ENCODE results near the gene SF3B6.

The SF3B6 gene

DNA sequence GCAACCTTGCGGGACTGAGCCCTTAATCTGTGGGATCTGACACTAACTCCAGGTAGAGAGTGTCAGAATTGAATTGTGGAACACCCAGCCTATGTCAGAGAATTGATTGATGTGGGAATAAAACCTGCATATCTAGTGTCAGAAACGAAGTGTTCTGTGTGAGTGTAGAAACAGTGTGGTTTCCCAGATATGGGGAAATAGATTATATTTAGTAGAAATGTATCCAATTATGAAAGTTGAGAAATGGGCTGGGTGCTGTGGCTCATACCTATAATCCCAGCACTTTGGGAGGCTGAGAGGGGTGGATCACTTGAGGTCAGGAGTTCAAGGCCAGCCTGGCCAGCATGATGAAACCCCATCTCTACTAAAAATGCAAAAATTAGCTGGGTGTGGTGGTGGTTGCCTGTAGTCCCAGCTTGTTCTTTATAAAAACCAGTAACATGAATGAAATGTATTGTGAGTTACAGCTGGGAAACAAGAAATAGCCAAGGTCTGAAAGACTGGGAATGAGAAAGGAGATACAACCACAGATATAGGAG is 12.8 kb upstream of the SF3B6 start:
- FAIRE-seq: no peak
- TF ChIP-seq POLR2AphosphoS5 (IDR thresholded peaks at IDR 0.05; ENCODE audit: low read depth, low read length) (no peak), POLR2A (IDR thresholded peaks at IDR 0.05; ENCODE audit: low read depth, low read length) (no peak), PAX5 (IDR thresholded peaks at IDR 0.05; ENCODE audit: insufficient read depth, low read length, severe bottlenecking) (no peak), SPI1 (IDR thresholded peaks at IDR 0.05; ENCODE audit: low read depth, low read length) (no peak), TAF1 (IDR thresholded peaks at IDR 0.05; ENCODE audit: low read depth, low read length) (no peak), POU2F2 (IDR thresholded peaks at IDR 0.05; ENCODE audit: low read depth, low read length) (no peak)
- no peak for DNase-seq (ENCODE audit: insufficient read length, low spot score)

DNA sequence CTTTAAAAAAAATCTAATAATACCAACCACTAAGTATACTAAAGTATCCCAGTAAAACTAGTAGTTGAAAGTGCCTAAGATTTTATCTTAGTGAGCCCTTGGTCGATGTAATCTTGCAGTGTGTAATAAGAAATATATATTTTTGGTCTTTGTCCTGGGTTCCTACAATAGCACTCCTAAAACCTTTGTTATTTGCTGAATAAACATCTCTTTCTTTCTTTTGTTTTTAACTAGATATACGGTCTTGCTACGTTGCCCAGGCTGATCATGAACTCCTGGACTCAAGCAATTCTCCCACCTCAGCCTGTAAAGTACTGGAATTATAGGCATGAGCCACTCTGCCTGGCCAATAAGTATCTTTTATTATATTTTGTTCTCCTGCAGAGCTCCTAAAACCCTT is 10.9 kb upstream of the SF3B6 start:
- FAIRE-seq (no peak), DNase-seq (ENCODE audit: insufficient read length, low spot score) (no peak)
- TF ChIP-seq POLR2A (IDR thresholded peaks at IDR 0.05; ENCODE audit: low read depth, low read length) (no peak), SPI1 (IDR thresholded peaks at IDR 0.05; ENCODE audit: low read depth, low read length) (no peak), POLR2AphosphoS5 (IDR thresholded peaks at IDR 0.05; ENCODE audit: low read depth, low read length) (no peak), PAX5 (IDR thresholded peaks at IDR 0.05; ENCODE audit: insufficient read depth, low read length, severe bottlenecking) (no peak), POU2F2 (IDR thresholded peaks at IDR 0.05; ENCODE audit: low read depth, low read length) (no peak), TAF1 (IDR thresholded peaks at IDR 0.05; ENCODE audit: low read depth, low read length) (no peak)

DNA sequence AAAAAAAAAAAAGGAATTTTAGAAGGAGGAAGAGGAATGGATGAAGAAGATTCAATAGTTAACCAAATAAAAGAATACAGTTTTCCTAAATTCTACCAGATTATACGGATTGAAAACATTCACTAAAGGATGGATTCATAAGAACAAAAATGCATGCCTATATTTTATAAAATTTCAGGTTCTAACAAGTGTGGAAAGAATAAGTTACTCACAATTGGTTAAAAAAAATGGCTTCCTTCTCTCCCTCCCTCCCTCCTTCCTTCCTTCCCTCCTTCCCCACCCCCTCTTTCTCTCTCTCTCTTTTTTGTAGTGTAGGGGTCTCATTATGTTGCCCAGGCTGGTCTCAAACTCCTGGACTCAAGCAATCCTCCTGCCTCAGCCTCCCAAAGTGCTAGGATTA is 10.1 kb upstream of the SF3B6 start:
- no peak for DNase-seq (ENCODE audit: insufficient read length, low spot score)
- no peak for FAIRE-seq
- TF ChIP-seq PAX5 (IDR thresholded peaks at IDR 0.05; ENCODE audit: insufficient read depth, low read length, severe bottlenecking): no peak
- no peak for TF ChIP-seq SPI1 (IDR thresholded peaks at IDR 0.05; ENCODE audit: low read depth, low read length)
- no peak for TF ChIP-seq POLR2A (IDR thresholded peaks at IDR 0.05; ENCODE audit: low read depth, low read length)
- no peak for TF ChIP-seq TAF1 (IDR thresholded peaks at IDR 0.05; ENCODE audit: low read depth, low read length)
- no peak for TF ChIP-seq POLR2AphosphoS5 (IDR thresholded peaks at IDR 0.05; ENCODE audit: low read depth, low read length)
- no peak for TF ChIP-seq POU2F2 (IDR thresholded peaks at IDR 0.05; ENCODE audit: low read depth, low read length)

DNA sequence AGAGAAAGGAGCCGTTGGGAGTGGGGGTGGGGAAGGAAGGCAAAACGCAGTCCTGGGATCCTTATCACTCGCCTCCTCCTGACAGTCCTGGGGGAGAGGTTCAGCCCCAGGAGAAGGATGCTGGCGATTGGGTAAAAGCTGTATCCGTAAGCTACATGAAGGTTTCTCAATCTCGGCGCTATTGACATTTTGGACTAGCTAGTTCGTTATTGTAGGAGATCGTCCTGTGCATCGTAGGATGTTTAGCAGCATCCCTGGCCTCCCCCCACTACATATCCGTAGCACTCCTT is 9.0 kb upstream of the SF3B6 start:
- FAIRE-seq: no peak
- no peak for TF ChIP-seq TAF1 (IDR thresholded peaks at IDR 0.05; ENCODE audit: low read depth, low read length)
- TF ChIP-seq POLR2A (IDR thresholded peaks at IDR 0.05; ENCODE audit: low read depth, low read length): no peak
- TF ChIP-seq POLR2AphosphoS5 (IDR thresholded peaks at IDR 0.05; ENCODE audit: low read depth, low read length): no peak
- no peak for TF ChIP-seq POU2F2 (IDR thresholded peaks at IDR 0.05; ENCODE audit: low read depth, low read length)
- TF ChIP-seq PAX5 (IDR thresholded peaks at IDR 0.05; ENCODE audit: insufficient read depth, low read length, severe bottlenecking): no peak
- no peak for TF ChIP-seq SPI1 (IDR thresholded peaks at IDR 0.05; ENCODE audit: low read depth, low read length)

DNA sequence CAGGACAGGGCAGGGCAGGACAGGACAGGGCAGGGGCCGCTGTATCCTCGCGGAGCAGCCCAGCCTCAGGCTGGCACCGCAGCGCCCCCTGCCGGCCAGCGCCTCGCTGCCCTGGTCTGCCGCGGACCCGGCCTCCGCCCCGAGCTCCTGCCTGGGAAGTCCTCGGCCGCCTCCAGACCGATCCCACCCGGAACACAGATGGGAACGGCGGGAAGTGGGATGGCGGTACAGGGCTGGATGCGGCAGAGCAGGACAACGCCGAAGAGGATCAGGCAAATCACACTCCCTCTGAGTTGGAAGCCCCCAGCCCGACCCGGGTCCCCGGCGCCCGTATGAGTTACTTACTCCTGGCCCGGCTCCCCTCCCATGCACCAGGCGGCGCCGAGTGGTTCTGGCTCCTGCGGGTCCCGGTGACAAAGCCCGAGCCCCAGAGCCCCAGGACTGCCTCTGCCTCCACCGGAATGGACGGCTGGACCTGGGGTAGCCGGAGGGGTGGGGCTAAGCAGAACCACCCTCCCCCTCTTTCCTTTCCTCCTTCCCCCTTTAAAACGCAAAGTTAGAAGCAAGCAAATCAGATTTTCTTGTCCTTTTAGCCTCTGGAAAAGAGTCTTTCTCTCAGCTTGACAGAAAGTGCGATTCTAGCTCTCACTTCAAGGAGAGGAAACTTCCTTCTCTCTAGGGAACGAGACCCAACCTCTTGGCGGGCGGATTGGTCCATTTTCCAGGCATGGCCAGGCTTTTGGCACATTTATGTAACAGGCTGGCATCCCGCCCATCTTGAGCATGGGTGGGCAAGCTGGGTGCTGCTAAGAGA is 8.5 kb upstream of the SF3B6 start, which contains the start of gene TP53I3:
TP53I3 (minus strand) TSS at position 449 of the 814 bp plus-strand sequence. CDS start 508 bp downstream, outside the sequence.
- peak; percentile 46; the same call in 1 of the 2 replicates for TF ChIP-seq TAF1 (IDR thresholded peaks at IDR 0.05; ENCODE audit: low read depth, low read length)
- TF ChIP-seq PAX5 (IDR thresholded peaks at IDR 0.05; ENCODE audit: insufficient read depth, low read length, severe bottlenecking): no peak
- TF ChIP-seq POLR2AphosphoS5 (IDR thresholded peaks at IDR 0.05; ENCODE audit: low read depth, low read length): no peak
- no peak for TF ChIP-seq POLR2A (IDR thresholded peaks at IDR 0.05; ENCODE audit: low read depth, low read length)
- DNase-seq (ENCODE audit: insufficient read length, low spot score) (peak; percentile 91), FAIRE-seq (no peak)

More for the DNA sequence above, 9.0 kb upstream of the SF3B6 start:
- no peak for DNase-seq (ENCODE audit: insufficient read length, low spot score)

DNA sequence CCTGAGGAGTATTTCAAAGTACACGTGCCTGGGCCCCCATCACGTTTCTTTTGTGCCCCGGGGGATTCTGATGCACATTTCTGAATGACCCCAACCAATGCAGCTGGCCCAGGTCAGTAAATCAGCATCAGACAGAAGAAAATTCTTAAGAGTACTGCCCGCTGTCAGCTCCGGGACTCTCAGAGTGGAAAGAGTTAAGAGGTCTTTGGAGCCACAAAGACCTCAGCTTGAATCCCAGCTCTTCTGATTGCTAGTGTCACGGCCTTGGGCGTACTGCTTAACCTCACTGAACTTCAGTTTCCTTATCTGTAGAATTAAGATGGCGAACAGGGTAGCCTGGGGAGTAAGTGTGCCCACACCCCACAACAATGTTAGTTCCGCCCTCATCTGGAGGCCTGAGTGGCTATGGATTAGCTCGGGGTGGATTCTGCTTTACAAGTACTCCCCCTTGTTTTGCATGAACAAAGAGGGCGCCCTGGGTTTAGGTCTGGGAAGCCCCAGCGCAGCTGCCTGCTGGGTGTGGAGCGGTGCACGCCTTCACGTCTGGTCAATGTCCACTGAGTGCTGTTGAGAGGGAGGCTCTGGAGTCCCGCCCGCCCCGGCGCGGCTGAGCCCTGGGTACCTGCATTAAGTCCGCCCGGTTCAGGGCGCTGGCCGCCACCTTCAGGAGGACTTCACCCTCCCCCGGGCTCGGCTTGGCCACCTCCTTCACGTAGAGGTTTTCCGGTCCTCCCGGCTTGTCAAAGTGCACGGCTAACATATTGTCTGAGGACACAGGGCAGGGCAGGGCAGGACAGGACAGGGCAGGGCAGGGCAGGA is 7.7 kb upstream of the SF3B6 start:
- FAIRE-seq (peak; percentile 92), DNase-seq (ENCODE audit: insufficient read length, low spot score) (peak; percentile 80)
- peak; percentile 61 for TF ChIP-seq POLR2A (IDR thresholded peaks at IDR 0.05; ENCODE audit: low read depth, low read length)
- peak; percentile 41; the same call in 1 of the 2 replicates for TF ChIP-seq SPI1 (IDR thresholded peaks at IDR 0.05; ENCODE audit: low read depth, low read length)
- TF ChIP-seq POU2F2 (IDR thresholded peaks at IDR 0.05; ENCODE audit: low read depth, low read length): peak; percentile 76
- no peak for TF ChIP-seq PAX5 (IDR thresholded peaks at IDR 0.05; ENCODE audit: insufficient read depth, low read length, severe bottlenecking)
- TF ChIP-seq POLR2AphosphoS5 (IDR thresholded peaks at IDR 0.05; ENCODE audit: low read depth, low read length): peak; percentile 59; the same call in 1 of the 2 replicates
- TF ChIP-seq TAF1 (IDR thresholded peaks at IDR 0.05; ENCODE audit: low read depth, low read length): peak; percentile 39; the same call in 1 of the 2 replicates

DNA sequence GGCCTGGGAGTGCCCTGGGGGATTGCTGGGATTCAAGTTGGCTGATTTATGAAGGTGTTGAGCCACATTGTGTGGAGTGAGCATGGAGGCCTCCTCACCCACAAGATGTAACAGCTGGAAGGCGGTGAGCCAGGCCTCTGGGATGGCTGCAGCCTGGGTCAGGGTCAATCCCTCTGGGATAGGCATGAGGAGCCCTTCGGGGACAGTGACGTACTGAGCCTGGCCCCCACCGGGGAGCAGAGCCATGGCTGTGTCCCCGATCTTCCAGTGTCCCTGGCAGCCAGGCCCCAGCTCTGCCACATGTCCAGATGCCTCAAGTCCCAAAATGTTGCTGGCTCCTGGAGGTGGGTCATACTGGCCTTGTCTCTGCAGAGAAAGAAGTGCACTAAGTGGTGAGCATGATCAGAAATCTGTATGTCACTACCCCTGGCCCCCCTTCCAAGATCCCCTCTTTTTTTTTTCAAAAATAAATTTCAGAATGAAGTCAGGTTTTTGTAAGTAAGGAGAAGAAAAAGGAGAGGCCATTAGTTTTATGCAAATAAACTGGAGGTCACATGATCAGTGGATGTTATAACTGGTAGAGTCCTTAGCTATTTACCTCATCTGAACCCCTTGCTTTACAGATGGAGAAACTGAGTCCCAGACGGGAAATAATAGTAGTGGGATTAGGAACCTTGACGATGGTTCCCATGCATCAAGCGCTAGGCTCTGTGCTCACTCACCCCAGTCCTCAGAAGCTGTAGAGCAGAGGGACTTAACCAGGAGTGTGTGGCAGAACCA is 6.9 kb upstream of the SF3B6 start:
- no peak for TF ChIP-seq PAX5 (IDR thresholded peaks at IDR 0.05; ENCODE audit: insufficient read depth, low read length, severe bottlenecking)
- TF ChIP-seq SPI1 (IDR thresholded peaks at IDR 0.05; ENCODE audit: low read depth, low read length): no peak
- no peak for TF ChIP-seq POLR2AphosphoS5 (IDR thresholded peaks at IDR 0.05; ENCODE audit: low read depth, low read length)
- TF ChIP-seq TAF1 (IDR thresholded peaks at IDR 0.05; ENCODE audit: low read depth, low read length): no peak
- no peak for DNase-seq (ENCODE audit: insufficient read length, low spot score)
- no peak for FAIRE-seq

DNA sequence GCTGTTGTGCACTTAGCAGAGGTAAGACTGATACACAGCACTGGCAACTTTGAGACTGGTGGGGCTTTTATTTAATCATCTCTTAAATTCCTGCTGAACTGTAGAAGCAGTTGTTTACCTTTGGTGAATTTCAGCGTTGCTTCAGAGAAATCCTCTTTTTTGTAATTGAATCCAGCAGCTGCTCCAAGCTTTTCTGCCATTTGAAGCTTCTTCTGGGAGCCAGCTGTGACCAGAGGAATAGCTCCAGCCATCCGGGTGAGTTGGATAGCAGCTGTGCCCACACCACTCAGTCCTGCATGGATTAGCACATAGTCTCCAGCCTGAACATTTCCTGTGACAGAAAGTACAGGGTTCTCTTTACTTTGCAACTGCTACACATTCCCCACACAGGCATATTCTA is 4.6 kb upstream of the SF3B6 start:
- FAIRE-seq: no peak
- DNase-seq (ENCODE audit: insufficient read length, low spot score): no peak
- no peak for TF ChIP-seq SPI1 (IDR thresholded peaks at IDR 0.05; ENCODE audit: low read depth, low read length)
- TF ChIP-seq POLR2A (IDR thresholded peaks at IDR 0.05; ENCODE audit: low read depth, low read length): no peak
- TF ChIP-seq TAF1 (IDR thresholded peaks at IDR 0.05; ENCODE audit: low read depth, low read length): no peak
- no peak for TF ChIP-seq POLR2AphosphoS5 (IDR thresholded peaks at IDR 0.05; ENCODE audit: low read depth, low read length)
- no peak for TF ChIP-seq PAX5 (IDR thresholded peaks at IDR 0.05; ENCODE audit: insufficient read depth, low read length, severe bottlenecking)

All from GM12891 (cell line).